Spleen (tissue), 11 donors: ENCODE results near the gene GPR150. TPM values are rescaled to one million over a fixed set of nuclear protein-coding genes. Genes with fewer than 3 reads are reported as not detected.

ENCODE experiments used
- DNase-seq: peaks from one replicate; pipeline ENCODE4 v3.0.0-alpha.2; 2020
- H3K27ac ChIP-seq, 8 donors: fragments of 200-600 bp; sonication (generic) in 7 of 8; 1 replicate in 4 of 8; 2 replicates in 4 of 8; pipeline versions ENCODE4 v1.5.0 to v1.8.0; 2016 to 2021; ENCODE audit warnings: inconsistent platforms in 4 of 8, mild to moderate bottlenecking in 4 of 8, moderate library complexity in 1 of 8
- H3K27me3 ChIP-seq, 7 donors: fragments of 200-600 bp; sonication (generic) in 6 of 7; replicated peaks in 1 of 7; 1 replicate in 4 of 7; 2 replicates in 3 of 7; pipeline versions ENCODE4 v1.5.0 to v1.8.0; 2016 to 2021; ENCODE audit warnings: inconsistent platforms in 3 of 7, mild to moderate bottlenecking in 1 of 7
- H3K36me3 ChIP-seq, 6 donors: fragments of 200-600 bp; sonication (generic) in 5 of 6; 1 replicate in 4 of 6; 2 replicates in 2 of 6; pipeline versions ENCODE4 v1.5.0 to v1.8.0; 2016 to 2021; ENCODE audit warnings: inconsistent platforms in 2 of 6
- H3K4me1 ChIP-seq, 6 donors: fragments of 200-600 bp; sonication (generic) in 5 of 6; 1 replicate in 3 of 6; 2 replicates in 3 of 6; pipeline versions ENCODE4 v1.5.0 to v1.8.0; 2016 to 2021; ENCODE audit warnings: inconsistent platforms in 3 of 6
- H3K4me3 ChIP-seq, 8 donors: fragments of 200-600 bp; sonication (generic) in 7 of 8; 1 replicate in 4 of 8; 2 replicates in 4 of 8; pipeline versions ENCODE4 v1.5.0 to v1.8.0; 2016 to 2021; ENCODE audit warnings: inconsistent platforms in 4 of 8, mild to moderate bottlenecking in 4 of 8, moderate library complexity in 2 of 8
- H3K9me3 ChIP-seq, 8 donors: fragments of 200-600 bp; sonication (generic) in 7 of 8; 1 replicate in 4 of 8; 2 replicates in 4 of 8; pipeline versions ENCODE4 v1.5.0 to v1.8.0; 2016 to 2021; ENCODE audit warnings: inconsistent platforms in 4 of 8
- POLR2A ChIP-seq, 3 donors: fragments of 450-650 bp; IDR thresholded peaks; one replicate each; pipeline ENCODE4 v1.5.1; 2017; ENCODE audit warnings: antibody characterized with exemption in 3 of 3, mild to moderate bottlenecking in 1 of 3
- POLR2AphosphoS5 ChIP-seq, 3 donors: sonication (generic); formaldehyde crosslinking; IDR thresholded peaks; one replicate each; pipeline ENCODE4 v1.5.1; 2017; ENCODE audit warnings: antibody characterized with exemption in 3 of 3
- WGBS, 5 donors: extraction: QIAGEN DNeasy Blood & Tissue Kit in 3 of 5; methylation state at CpG; one replicate each; pipeline versions ENCODE4 v1.1.5 to v1.1.7; 2013 to 2018; 5-methylcytosine and 5-hydroxymethylcytosine counted together
- intact Hi-C: fragments of 100-400 bp; cut with DNase I; formaldehyde crosslinking; loops from one replicate; pipeline ENCODE4 v1.15.0; 2023; ENCODE audit warnings: low total_unique reads
- polyA plus RNA-seq, 3 donors: library from polyadenylated mRNA; stranded (reverse); fragments of 200-250 nt; gene quantifications; one replicate each; pipeline ENCODE4 v1.2.1, GENCODE V29; 2013
- total RNA-seq, 7 donors: library from RNA; depleted of rRNA in 3 of 7; stranded (reverse); fragments of >200 nt in 3 of 7; fragmentation: NEBNext Ultra II Directional in 4 of 7; extraction: Animal tissue kit (Norgen Biotek cat#: 25700) in 4 of 7; gene quantifications; one replicate each; pipeline versions ENCODE4 v1.1.0 to v1.2.1, GENCODE V29; 2016 to 2021
- TF ChIP-seq, protein P1 (sequence below), 11 experiments: fragments of 200-600 bp in 7 of 11; fragments of 450-650 bp in 4 of 11; sonication (generic) in 4 of 11; IDR thresholded peaks in 8 of 11; conservative IDR thresholded peaks in 3 of 11; 1 replicate in 7 of 11; 2 replicates in 4 of 11; pipeline versions ENCODE4 v1.4.0 to v1.8.0; 2016 to 2021; ENCODE audit warnings: antibody characterized with exemption in 11 of 11, inconsistent platforms in 4 of 11, mild to moderate bottlenecking in 1 of 11
- donor health status: healthy with polysubstance abuse.
- donor health status: DM: no; HTN: no; CAD: no; lungs with moderate emphysema.
- donor health status: DM: no; HTN: no; CAD: no.
- donor health status: Bipolar disorder and iron deficiency.
- donor health status: healthy.
- donor health status: DM: no; HTN: no; CAD: no.
- donor health status: DM: yes; HTN: yes; CAD: no.

Gene GPR150
- total and polyA plus RNA-seq, 10 donors, result 0.23 to 1.1 (median 0.65) TPM; not detected in 2

- no peaks in the 10 kb centered on the region for H3K9me3 ChIP-seq
- no peak overlapping the region for H3K27ac ChIP-seq
- intact Hi-C loops, result loop anchor here (5.0 to 10.0 kb wide), 2 partner anchors 112 to 184 kb away; no protein-coding TSS in a partner anchor
- DNase-seq, result no peak
- no peaks in the 10 kb centered on the region for H3K36me3 ChIP-seq
- H3K4me1 ChIP-seq, result peaks cover 0 to 18% (median 6%) of the 10 kb centered on the region in 6 donors
- no peak overlapping the region for H3K4me3 ChIP-seq
- H3K27me3 ChIP-seq, result no peaks in the 10 kb centered on the region
- TF ChIP-seq, protein P1, sequence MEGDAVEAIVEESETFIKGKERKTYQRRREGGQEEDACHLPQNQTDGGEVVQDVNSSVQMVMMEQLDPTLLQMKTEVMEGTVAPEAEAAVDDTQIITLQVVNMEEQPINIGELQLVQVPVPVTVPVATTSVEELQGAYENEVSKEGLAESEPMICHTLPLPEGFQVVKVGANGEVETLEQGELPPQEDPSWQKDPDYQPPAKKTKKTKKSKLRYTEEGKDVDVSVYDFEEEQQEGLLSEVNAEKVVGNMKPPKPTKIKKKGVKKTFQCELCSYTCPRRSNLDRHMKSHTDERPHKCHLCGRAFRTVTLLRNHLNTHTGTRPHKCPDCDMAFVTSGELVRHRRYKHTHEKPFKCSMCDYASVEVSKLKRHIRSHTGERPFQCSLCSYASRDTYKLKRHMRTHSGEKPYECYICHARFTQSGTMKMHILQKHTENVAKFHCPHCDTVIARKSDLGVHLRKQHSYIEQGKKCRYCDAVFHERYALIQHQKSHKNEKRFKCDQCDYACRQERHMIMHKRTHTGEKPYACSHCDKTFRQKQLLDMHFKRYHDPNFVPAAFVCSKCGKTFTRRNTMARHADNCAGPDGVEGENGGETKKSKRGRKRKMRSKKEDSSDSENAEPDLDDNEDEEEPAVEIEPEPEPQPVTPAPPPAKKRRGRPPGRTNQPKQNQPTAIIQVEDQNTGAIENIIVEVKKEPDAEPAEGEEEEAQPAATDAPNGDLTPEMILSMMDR (IDR thresholded peaks at IDR 0.05 in 8 of 11, conservative IDR thresholded peaks at IDR 0.05 in 3 of 11), result no peak
- TF ChIP-seq POLR2AphosphoS5 (IDR thresholded peaks at IDR 0.05) (no peak), POLR2A (IDR thresholded peaks at IDR 0.05) (no peak)
These were observed 43.1 kb downstream of the GPR150 start for GRCh38 chr5:95662946-95663345.

GRCh38 chr5:95664204-95664786 is 44.4 kb downstream of the GPR150 start:
- H3K27me3 ChIP-seq, result no peaks in the 10 kb centered on the region
- no peaks in the 10 kb centered on the region for H3K36me3 ChIP-seq
- H3K4me1 ChIP-seq, result peaks cover 0 to 18% (median 6%) of the 10 kb centered on the region in 6 donors
- intact Hi-C loops, result loop anchor here (5.0 to 10.0 kb wide), 2 partner anchors 111 to 183 kb away; no protein-coding TSS in a partner anchor
- no peaks in the 10 kb centered on the region for H3K9me3 ChIP-seq
- TF ChIP-seq POLR2A (IDR thresholded peaks at IDR 0.05), result no peak
- TF ChIP-seq, protein P1 (IDR thresholded peaks at IDR 0.05 in 8 of 11, conservative IDR thresholded peaks at IDR 0.05 in 3 of 11), result peak; percentile 39 to 78 (median 71)
- H3K27ac ChIP-seq, result no peak overlapping the region
- H3K4me3 ChIP-seq, result no peak overlapping the region
- WGBS, 5 donors, result 14 to 28% (median 20%) methylated on average over 3 of the region's 3 CpGs
- DNase-seq, result no peak

GRCh38 chr5:95667061-95667618 is 47.3 kb downstream of the GPR150 start:
- no peak overlapping the region for H3K4me3 ChIP-seq
- TF ChIP-seq POLR2A (IDR thresholded peaks at IDR 0.05) (no peak), POLR2AphosphoS5 (IDR thresholded peaks at IDR 0.05) (no peak)
- TF ChIP-seq, protein P1 (IDR thresholded peaks at IDR 0.05 in 8 of 11, conservative IDR thresholded peaks at IDR 0.05 in 3 of 11), result no peak
- no peaks in the 10 kb centered on the region for H3K27me3 ChIP-seq
- no peaks in the 10 kb centered on the region for H3K36me3 ChIP-seq
- intact Hi-C loops, result loop anchor here (10.0 kb wide), 1 partner anchor 108 kb away; no protein-coding TSS in a partner anchor
- no peak overlapping the region for H3K27ac ChIP-seq
- H3K9me3 ChIP-seq, result no peaks in the 10 kb centered on the region
- H3K4me1 ChIP-seq, result peaks cover 0 to 22% (median 6%) of the 10 kb centered on the region in 6 donors
- 52 to 75% (median 61%) methylated on average over 4 of the region's 4 CpGs for WGBS, 5 donors
- DNase-seq, result no peak

DNA sequence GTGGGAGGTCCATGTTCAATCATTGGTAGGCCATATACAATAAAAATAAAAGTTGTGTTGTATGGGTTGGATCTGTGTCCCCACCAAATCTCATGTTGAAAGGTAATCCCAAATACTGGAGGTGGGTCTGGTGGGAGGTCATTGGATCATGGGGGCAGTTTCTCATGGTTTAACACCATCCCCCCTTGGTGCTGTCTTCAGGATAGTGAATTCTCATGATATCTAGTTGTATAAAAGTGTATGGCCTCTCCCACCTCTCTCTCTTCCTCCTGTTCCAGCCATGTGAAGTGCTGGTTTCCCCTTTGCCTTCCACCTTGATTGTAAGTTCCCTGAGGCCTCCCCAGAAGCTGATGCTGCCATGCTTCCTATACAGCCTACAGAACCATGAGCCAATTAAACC is 47.8 kb downstream of the GPR150 start:
- Histone ChIP-seq H3K4me1 (peaks cover 0 to 24% (median 6%) of the 10 kb centered on the region in 6 donors), H3K4me3 (no peak overlapping the region), H3K9me3 (no peaks in the 10 kb centered on the region), H3K27ac (no peak overlapping the region), H3K27me3 (no peaks in the 10 kb centered on the region), H3K36me3 (no peaks in the 10 kb centered on the region)
- no peak for TF ChIP-seq POLR2AphosphoS5 (IDR thresholded peaks at IDR 0.05)
- TF ChIP-seq, protein P1 (IDR thresholded peaks at IDR 0.05 in 8 of 11, conservative IDR thresholded peaks at IDR 0.05 in 3 of 11), result no peak
- TF ChIP-seq POLR2A (IDR thresholded peaks at IDR 0.05), result no peak
- intact Hi-C loops, result loop anchor here (10.0 kb wide), 1 partner anchor 107 kb away; no protein-coding TSS in a partner anchor
- no peak for DNase-seq
